HEK293 (cell line): ENCODE measurements around the gene PRKCQ.

Experiments used
- CTCF ChIA-PET: fragments of 350-600 bp; formaldehyde crosslinking; extraction: SDS; loops from one replicate; lab custom pipeline; 2021; ENCODE audit warnings: antibody characterized with exemption; lab: Yijun Ruan, JAX
- POLR2A ChIA-PET: fragments of 300-600 bp; formaldehyde crosslinking; extraction: SDS; loops from one replicate; lab custom pipeline; 2020; ENCODE audit warnings: antibody characterized with exemption, inconsistent platforms; lab: Yijun Ruan, JAX
- H3K27ac ChIP-seq: fragments of 200-500 bp; sonication (Bioruptor generic); 2 replicates; pipeline ENCODE4 v1.5.1; 2014; ENCODE audit warnings: low read depth, low read length, control low read depth, inconsistent platforms; ENCODE audit errors: extremely low read depth
- H3K36me3 ChIP-seq, 2 experiments: fragments of 200-500 bp in 1 of 2; sonication (Bioruptor generic) in 1 of 2; 1 replicate in 1 of 2; 2 replicates in 1 of 2; pipeline ENCODE4 v1.5.1; 2014 to 2017; ENCODE audit warnings: inconsistent platforms in 2 of 2, low read length in 2 of 2; ENCODE audit not compliant: control insufficient read depth in 2 of 2, insufficient read depth in 1 of 2
- H3K4me1 ChIP-seq: fragments of 200-500 bp; sonication (Bioruptor generic); 2 replicates; pipeline ENCODE4 v1.5.1; 2014; ENCODE audit warnings: mild to moderate bottlenecking, low read length, inconsistent platforms; ENCODE audit not compliant: control insufficient read depth, insufficient read depth
- H3K4me3 ChIP-seq: 2 replicates; pipeline ENCODE4 v1.5.1; 2011; ENCODE audit warnings: low read depth, mild to moderate bottlenecking, control low read depth, low read length, moderate library complexity
- H3K9me3 ChIP-seq: fragments of 200-500 bp; sonication (Bioruptor generic); 2 replicates; pipeline ENCODE4 v1.5.1; 2014; ENCODE audit warnings: low read depth, low read length, inconsistent platforms; ENCODE audit not compliant: control insufficient read depth, insufficient read depth
- ELK4 ChIP-seq: IDR thresholded peaks from 2 replicates; pipeline ENCODE4 v1.6.1; 2011; ENCODE audit warnings: mild to moderate bottlenecking, low read depth, low read length, borderline replicate concordance
- GFI1B ChIP-seq: fragments of 450-650 bp; formaldehyde crosslinking; IDR thresholded peaks from 2 replicates; pipeline ENCODE4 v1.5.1; 2016; ENCODE audit warnings: missing biosample characterization, missing genetic modification characterization
- IKZF3 ChIP-seq: fragments of 450-650 bp; IDR thresholded peaks from 2 replicates; pipeline ENCODE4 v1.5.0; 2018; ENCODE audit warnings: missing biosample characterization, mild to moderate bottlenecking, missing genetic modification characterization, moderate library complexity
- MZF1 ChIP-seq: fragments of 450-650 bp; formaldehyde crosslinking; IDR thresholded peaks from 2 replicates; pipeline ENCODE4 v1.5.1; 2017; ENCODE audit warnings: missing biosample characterization, missing genetic modification characterization, borderline replicate concordance
- OSR2 ChIP-seq: fragments of 450-650 bp; formaldehyde crosslinking; IDR thresholded peaks from 2 replicates; pipeline ENCODE4 v1.5.1; 2016; ENCODE audit warnings: missing biosample characterization, missing genetic modification characterization
- PRDM1 ChIP-seq: fragments of 450-650 bp; formaldehyde crosslinking; IDR thresholded peaks from 2 replicates; pipeline ENCODE4; 2016; ENCODE audit warnings: missing biosample characterization, missing genetic modification characterization
- PRDM10 ChIP-seq: fragments of 450-650 bp; formaldehyde crosslinking; IDR thresholded peaks from 2 replicates; pipeline ENCODE4 v1.5.1; 2016; ENCODE audit warnings: missing biosample characterization, missing genetic modification characterization
- REPIN1 ChIP-seq: fragments of 450-650 bp; formaldehyde crosslinking; IDR thresholded peaks from 2 replicates; pipeline ENCODE4 v1.5.1; 2017; ENCODE audit warnings: missing biosample characterization, missing genetic modification characterization, low read depth
- SCRT2 ChIP-seq: fragments of 450-650 bp; formaldehyde crosslinking; IDR thresholded peaks from 2 replicates; pipeline ENCODE4 v1.5.1; 2016; ENCODE audit warnings: missing biosample characterization, missing genetic modification characterization
- SETDB1 ChIP-seq: IDR thresholded peaks from one replicate; pipeline ENCODE4 v1.6.1; 2017; ENCODE audit warnings: mild to moderate bottlenecking, low read length, moderate library complexity, mixed read lengths; ENCODE audit not compliant: insufficient read length
- SP3 ChIP-seq: fragments of 450-650 bp; formaldehyde crosslinking; IDR thresholded peaks from 2 replicates; pipeline ENCODE4 v1.5.1; 2016; ENCODE audit warnings: missing biosample characterization, missing genetic modification characterization
- ZEB2 ChIP-seq: fragments of 450-650 bp; formaldehyde crosslinking; IDR thresholded peaks from 2 replicates; pipeline ENCODE4 v1.5.1; 2016; ENCODE audit warnings: missing biosample characterization, missing genetic modification characterization
- ZFP3 ChIP-seq: fragments of 450-650 bp; formaldehyde crosslinking; IDR thresholded peaks from 2 replicates; pipeline ENCODE4 v1.5.1; 2016; ENCODE audit warnings: low read depth, missing biosample characterization, missing genetic modification characterization
- ZNF169 ChIP-seq: fragments of 450-650 bp; formaldehyde crosslinking; IDR thresholded peaks from 2 replicates; pipeline ENCODE4 v1.5.1; 2016; ENCODE audit warnings: missing biosample characterization, missing genetic modification characterization
- ZNF202 ChIP-seq: fragments of 450-650 bp; formaldehyde crosslinking; IDR thresholded peaks from 2 replicates; pipeline ENCODE4 v1.5.1; 2016; ENCODE audit warnings: missing biosample characterization, missing genetic modification characterization, borderline replicate concordance
- ZNF311 ChIP-seq: fragments of 450-650 bp; formaldehyde crosslinking; IDR thresholded peaks from 2 replicates; pipeline ENCODE4 v1.5.1; 2017; ENCODE audit warnings: missing biosample characterization, missing genetic modification characterization, borderline replicate concordance
- ZNF398 ChIP-seq: fragments of 450-650 bp; formaldehyde crosslinking; IDR thresholded peaks from 2 replicates; pipeline ENCODE4 v1.5.1; 2017; ENCODE audit warnings: missing biosample characterization, missing genetic modification characterization
- ZNF423 ChIP-seq: fragments of 450-650 bp; formaldehyde crosslinking; IDR thresholded peaks from 2 replicates; pipeline ENCODE4 v1.5.1; 2016; ENCODE audit warnings: missing biosample characterization, missing genetic modification characterization
- ZNF433 ChIP-seq: fragments of 450-650 bp; formaldehyde crosslinking; IDR thresholded peaks from 2 replicates; pipeline ENCODE4 v1.5.1; 2016; ENCODE audit warnings: missing biosample characterization, missing genetic modification characterization, low read depth
- ZNF558 ChIP-seq: fragments of 450-650 bp; formaldehyde crosslinking; IDR thresholded peaks from 2 replicates; pipeline ENCODE4 v1.5.1; 2016; ENCODE audit warnings: missing biosample characterization, missing genetic modification characterization
- ZNF580 ChIP-seq: fragments of 450-650 bp; formaldehyde crosslinking; IDR thresholded peaks from 2 replicates; pipeline ENCODE4 v1.5.1; 2016; ENCODE audit warnings: missing biosample characterization, missing genetic modification characterization
- ZNF76 ChIP-seq: fragments of 450-650 bp; formaldehyde crosslinking; IDR thresholded peaks from 2 replicates; pipeline ENCODE4; 2016; ENCODE audit warnings: low read depth, missing biosample characterization, missing genetic modification characterization, borderline replicate concordance
- ZNF837 ChIP-seq: fragments of 450-650 bp; formaldehyde crosslinking; IDR thresholded peaks from 2 replicates; pipeline ENCODE4 v1.5.1; 2016; ENCODE audit warnings: missing biosample characterization, missing genetic modification characterization

PRKCQ gene

GRCh38 chr10:6400331-6400730 is 179.7 kb downstream of the PRKCQ start:
- ChIA-PET POLR2A (interaction anchor here (0.6 to 5.8 kb wide), 2 partner anchors 198 to 354 kb away, joined by 3 to 92 read pairs; partner anchors contain the start of gene PFKFB3), CTCF (interaction anchor here (0.9 to 5.5 kb wide), 11 partner anchors 10 to 386 kb away, joined by 3 to 84 read pairs (median 23); partner anchors contain the start of gene PFKFB3)
- no peak overlapping the region for H3K27ac ChIP-seq
- H3K36me3 ChIP-seq: no peaks in the 10 kb centered on the region
- no peak overlapping the region for H3K4me3 ChIP-seq
- H3K9me3 ChIP-seq: no peaks in the 10 kb centered on the region
- H3K4me1 ChIP-seq: no peaks in the 10 kb centered on the region
- 0 out of 2 replicates have a peak, but pooled peaks have one; percentile 14 for TF ChIP-seq SCRT2 (tag by site-specific recombination)
- TF ChIP-seq PRDM10 (tag by site-specific recombination): no peak
- TF ChIP-seq ZNF580 (tag by site-specific recombination): no peak
- no peak for TF ChIP-seq SP3

GRCh38 chr10:6399879-6400278 is 180.2 kb downstream of the PRKCQ start:
- POLR2A ChIA-PET: interaction anchor here (0.6 to 5.8 kb wide), 2 partner anchors 197 to 353 kb away, joined by 3 to 92 read pairs; partner anchors contain the start of gene PFKFB3
- TF ChIP-seq ZNF423 (tag by site-specific recombination) (no peak), ZNF76 (tag by site-specific recombination) (no peak), SETDB1 (no peak), ZNF433 (tag by site-specific recombination) (no peak), ZFP3 (no peak), OSR2 (tag by site-specific recombination) (no peak), ZNF202 (no peak), ZNF169 (tag by site-specific recombination) (no peak), ELK4 (no peak), PRDM1 (tag by site-specific recombination) (no peak), ZNF398 (no peak), ZNF558 (tag by site-specific recombination) (no peak), MZF1 (tag by site-specific recombination) (no peak), IKZF3 (tag by site-specific recombination) (no peak), SCRT2 (tag by site-specific recombination) (no peak), REPIN1 (tag by site-specific recombination) (no peak), ZNF837 (tag by site-specific recombination) (no peak), ZNF311 (tag by site-specific recombination) (no peak), ZEB2 (no peak), GFI1B (no peak)
- TF ChIP-seq, all 188 proteins: peak for 0
- Histone ChIP-seq H3K4me1 (no peaks in the 10 kb centered on the region), H3K27ac (no peak overlapping the region), H3K9me3 (no peaks in the 10 kb centered on the region), H3K4me3 (no peak overlapping the region), H3K36me3 (no peaks in the 10 kb centered on the region)
- CTCF ChIA-PET: interaction anchor here (0.9 to 5.5 kb wide), 6 partner anchors 9 to 386 kb away, joined by 3 to 84 read pairs (median 20); partner anchors contain the start of gene PFKFB3
